HTERT RPE-1 (cell line): Measurements from ENCODE around the gene ATP2A2.

Source experiments
- in situ Hi-C: fragments of 300-500 bp; cut with MboI; formaldehyde crosslinking; loops from 4 replicates; pipeline ENCODE4 v1.14.3; 2020; ENCODE audit warnings: low sequenced_read_pairs

Gene ATP2A2

DNA sequence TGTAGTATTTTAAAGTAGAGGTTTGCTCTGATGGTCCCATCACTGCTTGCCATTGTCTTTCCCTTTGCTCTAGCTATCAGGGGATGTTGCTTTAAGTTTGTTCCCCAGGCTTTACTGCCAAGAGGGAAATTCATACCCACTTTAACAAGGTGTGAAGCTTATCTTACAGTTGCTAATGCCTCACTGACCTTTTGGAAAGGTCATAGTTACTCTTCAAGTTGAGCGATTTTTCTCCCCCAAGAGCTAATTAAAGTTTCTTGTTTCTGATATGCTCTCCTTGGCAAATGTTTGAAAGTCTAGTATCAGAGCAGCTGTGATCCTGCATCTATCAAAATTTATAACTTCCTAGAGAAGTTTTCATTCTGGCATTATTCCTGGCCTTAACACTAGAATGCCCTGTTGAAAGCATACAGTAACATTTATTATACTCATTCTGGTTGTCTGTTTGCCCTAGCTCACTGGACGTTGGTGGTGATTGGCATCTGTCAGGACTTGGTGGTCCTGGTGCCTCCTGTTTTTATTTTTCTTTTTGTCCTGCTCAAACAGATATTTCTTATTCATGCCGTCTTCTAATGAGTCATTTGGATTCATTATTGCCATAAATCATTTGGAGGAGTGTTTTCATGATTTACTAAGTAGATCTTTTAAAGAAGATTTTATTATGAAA is 8.1 kb downstream of the ATP2A2 start:
- in situ Hi-C loops: no loop called here

DNA sequence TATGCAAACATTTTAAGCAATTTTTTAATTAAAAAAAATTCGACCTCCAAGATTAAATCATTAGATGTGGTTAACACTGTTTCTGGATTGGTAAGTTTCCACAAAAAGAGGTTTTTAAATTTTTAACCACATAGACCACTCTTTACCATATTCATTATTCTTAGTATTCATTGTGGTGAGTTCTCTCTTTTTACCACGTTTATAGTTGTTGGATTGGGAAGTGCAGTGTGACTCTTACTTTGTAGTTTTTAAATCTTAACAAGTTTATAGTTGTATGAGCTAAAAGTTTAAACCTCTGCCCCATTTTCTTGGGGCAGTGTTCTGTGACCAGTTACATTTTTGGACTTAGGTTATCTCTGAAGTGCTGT is 8.6 kb downstream of the ATP2A2 start:
- in situ Hi-C loops: no loop called here

DNA sequence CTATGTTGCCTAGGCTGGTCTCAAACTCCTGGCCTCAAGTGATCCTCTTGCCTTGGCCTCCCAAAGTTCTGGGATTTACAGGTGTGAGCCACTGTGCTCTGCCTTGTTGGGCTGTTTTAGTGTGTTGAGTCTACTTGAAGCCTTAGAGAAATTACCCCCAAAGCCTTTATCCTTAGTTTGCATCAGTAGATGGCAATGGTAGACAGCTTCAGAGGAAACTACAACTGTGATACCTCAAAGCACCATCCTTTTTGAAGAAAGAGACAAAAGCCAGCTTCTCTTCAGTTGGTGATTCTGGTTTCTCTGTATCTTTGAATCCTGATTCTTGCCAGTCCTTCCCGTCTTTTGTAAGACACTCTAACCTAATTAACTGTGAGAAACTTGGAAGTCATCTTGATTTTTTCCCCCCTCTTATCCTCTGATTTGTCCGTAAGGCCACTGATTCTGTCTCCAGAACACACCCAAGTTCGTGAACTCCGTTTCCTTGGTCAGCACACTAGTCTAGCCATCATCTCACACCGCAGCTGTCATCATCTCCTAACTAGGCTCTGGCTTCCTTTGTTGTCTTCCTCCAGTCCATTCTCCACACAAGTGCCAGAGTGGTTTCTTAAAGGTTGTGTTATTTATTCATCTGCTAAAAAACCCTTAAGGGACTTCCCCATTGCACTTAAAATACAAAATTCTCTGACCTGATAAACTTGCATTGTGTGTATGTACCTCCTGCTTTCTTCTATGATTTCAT is 20.2 kb downstream of the ATP2A2 start:
- in situ Hi-C loops: no loop called here

DNA sequence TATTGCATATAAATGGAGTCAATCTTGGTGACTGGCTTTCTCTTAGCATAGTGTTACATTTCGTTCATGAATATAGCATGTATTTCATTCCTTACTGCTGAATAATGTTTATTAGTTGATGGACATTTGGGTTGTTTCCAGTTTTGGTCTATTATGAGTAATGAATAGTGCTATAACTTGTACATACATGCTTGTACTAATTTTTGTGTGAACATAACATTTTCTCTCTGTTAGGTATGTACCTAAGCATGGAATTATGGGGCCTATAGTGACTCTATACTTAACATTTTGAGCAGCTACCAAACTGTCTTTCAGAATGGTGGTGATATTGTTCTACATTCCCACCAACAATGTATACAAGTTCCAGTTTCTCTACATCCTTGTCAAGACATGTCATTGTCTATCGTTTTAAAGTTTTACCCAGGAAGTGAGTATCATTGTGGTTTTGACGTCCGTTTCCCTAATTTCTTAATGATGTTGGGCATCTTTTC is 23.1 kb downstream of the ATP2A2 start:
- in situ Hi-C loops: no loop called here

DNA sequence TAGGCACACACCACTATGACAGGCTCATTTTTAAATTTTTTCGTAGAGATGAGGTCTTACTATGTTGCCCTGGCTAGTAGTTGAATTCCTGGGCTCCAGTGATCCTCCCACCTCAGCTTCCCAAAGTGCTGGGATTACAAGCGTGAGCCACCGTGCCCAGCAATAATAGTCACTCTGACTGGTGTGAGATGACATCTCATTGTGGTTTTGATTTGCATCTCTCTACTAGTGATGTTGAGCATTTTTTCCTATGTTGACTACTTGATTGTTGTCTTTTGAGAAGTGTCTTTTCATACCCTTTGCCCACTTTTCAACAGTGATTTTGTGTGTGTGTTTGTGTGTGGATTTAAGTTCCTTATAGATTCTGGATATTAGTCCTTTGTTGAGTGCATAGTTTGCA is 26.3 kb downstream of the ATP2A2 start:
- in situ Hi-C loops: no loop called here

DNA sequence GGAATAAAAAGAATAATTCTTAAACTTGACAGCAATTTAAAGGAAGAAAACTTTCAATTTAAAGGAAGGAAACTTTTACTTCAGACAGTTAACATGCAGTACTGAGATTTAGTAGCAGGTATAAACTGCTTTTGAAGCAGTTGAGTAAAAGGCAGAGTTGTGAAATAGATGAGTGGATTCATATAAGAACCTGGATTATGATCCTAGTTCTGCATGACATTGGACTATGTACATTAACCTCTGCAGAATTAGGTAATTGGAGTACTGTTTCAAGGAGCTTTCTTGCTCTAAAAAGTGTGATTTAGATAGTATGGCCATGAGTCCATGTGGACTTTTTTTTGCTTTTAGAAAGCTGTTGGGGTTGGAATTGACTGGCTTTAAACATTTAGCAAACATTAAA is 29.7 kb downstream of the ATP2A2 start:
- in situ Hi-C loops: no loop called here

DNA sequence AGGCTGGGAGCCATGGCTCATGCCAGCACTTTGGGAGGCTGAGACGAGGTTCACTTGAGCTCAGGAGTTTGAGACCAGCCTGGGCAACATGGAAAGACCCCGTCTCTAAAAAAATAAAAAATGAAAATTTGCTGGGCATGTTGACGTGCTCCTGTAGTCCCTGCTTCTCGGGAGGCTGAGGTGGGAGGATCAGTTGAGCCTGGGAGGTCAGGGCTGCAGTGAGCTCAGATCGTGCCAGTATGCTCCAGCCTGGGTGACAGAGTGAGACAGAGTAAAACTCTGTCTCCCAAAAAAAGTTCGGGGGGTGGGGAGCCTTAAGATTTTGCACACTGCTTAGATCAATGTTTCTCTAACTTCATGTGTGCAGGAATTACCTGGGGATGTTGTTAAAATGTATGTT is 30.9 kb downstream of the ATP2A2 start:
- in situ Hi-C loops: no loop called here

DNA sequence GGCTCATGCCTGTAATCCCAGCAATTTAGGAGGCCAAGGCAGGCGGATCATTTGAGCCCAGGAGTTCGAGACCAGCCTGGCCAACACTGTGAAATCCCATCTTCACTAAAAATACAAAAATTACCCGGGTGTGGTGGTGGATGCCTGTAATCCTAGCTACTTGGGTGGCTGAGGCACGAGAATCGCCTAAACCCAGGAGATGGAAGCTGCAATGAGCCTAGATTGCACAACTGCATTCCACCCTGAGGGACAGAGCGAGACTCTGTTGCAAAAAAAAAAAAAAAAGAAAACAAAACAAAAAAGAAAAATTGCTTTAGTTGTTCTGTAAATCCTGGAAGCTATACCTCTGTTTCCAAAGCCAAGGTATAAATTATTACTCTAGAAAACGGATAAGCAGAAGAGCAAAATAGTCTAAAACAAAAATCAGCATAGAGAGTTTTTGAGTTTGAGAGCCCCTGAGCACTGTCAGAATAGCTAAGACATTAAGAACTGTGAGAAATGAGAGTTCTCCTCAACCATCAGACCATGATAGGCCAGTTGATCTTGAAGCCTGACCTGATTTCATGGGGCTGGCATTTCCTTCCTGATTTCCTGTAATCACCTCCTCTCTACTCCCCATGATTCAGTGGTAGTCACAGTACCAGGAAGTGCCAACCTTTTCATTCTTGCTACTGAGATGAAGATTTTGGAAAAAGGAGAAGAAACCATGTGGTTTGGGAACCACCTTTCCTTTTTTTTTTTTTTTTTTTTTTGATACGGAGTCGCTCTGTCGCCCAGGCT is 31.7 kb downstream of the ATP2A2 start:
- in situ Hi-C loops: no loop called here

DNA sequence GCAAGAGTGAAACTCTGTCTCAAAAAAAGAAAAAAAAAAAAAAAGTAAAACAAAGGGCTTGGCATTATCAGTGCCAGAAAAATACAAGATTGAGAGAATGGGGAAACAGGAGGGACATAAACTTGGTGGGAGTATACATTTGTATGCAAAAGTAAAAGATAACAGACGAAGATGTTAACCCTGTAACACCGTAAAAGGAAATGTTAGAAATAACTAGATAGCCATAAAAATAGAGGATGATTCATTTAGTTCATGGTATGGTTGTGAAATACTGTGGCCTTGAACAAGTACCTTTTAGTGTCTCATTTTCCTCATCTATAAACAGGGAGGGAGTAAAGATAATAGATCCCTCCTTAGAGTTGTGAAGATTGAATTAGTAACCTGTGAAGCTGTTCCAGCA is 33.3 kb downstream of the ATP2A2 start:
- in situ Hi-C loops: no loop called here

DNA sequence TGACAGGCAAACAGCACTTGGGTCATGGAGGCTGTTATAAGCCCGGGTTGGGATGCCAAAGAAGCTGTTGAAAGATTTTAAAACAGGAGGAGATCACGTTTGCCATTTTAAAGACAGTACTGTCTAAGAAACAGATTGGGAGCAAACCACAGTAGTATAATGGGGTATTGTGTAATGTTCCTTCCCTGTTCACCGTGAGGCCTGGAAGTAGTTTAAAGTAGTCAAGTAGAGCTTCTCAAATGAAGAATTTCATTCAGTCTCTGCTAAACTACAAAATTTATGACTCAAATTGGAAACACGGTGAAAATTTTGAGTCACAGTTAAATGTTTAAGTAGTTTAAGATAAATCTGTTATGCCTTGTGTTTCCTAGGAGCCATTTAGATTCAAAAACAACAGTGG is 35.8 kb downstream of the ATP2A2 start:
- in situ Hi-C loops: no loop called here

DNA sequence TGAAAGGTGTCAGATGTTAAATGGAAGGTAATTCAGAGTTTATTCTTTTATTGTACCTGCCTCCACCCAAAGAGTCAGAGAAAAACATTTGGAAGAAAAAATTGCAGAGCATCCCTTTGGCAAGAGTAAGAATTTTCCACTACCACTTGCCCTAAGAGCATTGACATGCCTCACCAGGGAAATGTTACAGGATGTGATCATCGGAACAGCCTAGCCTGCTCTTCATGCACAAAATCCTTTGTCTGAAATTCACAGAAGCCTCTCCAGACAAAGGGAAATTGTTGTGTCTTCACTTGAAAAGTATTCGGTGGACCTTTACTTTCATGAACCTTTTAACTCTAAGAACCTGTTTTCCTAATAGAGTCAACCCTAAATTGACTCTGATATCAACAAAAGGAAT is 36.9 kb downstream of the ATP2A2 start:
- in situ Hi-C loops: no loop called here

DNA sequence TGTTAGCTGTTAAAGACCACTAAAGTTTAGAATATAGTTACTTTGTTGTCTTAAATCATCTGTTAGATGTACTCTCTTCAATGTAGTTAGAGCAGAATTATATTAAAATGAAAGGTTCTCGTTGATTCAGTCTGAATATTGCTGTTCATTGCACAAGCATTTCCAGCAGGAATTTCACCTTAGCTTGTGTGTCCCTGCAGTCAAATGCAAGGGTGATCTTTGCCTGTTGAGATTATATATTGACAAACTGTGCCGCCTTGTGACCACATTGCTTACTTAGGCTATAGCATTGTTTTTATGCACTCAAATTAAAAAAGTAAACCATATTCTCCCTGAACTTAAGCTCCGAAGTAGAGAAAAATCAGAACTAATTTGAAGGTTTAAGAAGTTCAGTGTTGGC is 39.5 kb downstream of the ATP2A2 start:
- in situ Hi-C loops: no loop called here

DNA sequence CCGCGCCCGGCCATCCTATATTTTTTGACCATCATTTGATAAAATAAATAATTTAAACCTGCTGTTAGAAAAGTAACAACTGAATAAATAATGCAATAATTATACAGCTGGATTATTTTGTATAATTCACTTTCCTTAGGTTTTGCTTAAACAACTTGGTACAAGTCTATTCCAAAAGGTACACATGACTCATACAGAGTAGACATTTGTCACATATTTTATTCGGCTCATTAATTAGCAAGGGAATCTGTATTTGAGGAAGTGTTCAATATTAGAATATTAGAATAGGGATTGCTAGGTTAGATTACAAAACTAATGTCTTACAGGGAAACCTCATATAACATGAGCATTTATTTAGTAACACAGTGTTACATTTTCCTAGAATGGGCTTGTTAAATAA is 48.7 kb downstream of the ATP2A2 start:
- in situ Hi-C loops: no loop called here

DNA sequence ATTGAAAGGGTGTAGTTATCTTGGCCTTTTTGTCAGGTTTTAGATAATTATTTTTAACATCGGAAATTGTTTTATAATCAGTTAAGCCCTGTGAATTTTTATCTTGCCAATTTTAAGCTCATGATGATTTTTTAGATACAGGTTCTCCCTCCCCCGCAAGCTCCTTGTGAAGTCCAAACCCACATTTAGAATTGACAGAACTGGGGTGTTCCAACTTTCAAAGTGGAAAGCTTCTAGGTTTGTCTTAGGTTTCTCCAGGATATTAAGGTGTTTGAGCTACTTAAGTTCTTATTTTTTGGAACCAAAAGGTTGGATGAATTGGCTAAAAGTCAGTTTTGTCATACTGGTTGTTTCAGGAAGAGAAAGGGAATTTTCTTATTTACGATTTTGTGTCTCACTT is 49.1 kb downstream of the ATP2A2 start:
- in situ Hi-C loops: no loop called here

DNA sequence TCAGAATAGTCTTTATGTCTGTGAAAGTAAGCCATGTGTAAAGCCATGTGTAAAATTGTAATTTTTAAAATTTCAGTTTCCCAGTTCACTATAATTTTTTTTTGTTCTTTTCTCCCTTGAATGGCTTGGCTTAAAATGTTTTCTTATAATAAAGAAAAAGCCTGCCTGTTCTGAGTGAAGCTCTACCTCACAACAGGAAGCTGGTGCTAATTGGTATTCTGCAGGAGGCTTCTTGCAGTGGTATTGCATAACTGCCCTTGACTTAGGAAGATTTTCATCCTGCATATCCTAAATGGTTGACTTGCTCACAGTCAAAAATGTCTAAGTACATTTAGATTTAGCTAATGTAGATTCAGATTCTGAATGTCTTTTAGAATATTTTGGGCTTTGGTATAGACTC is 49.5 kb downstream of the ATP2A2 start:
- in situ Hi-C loops: no loop called here

DNA sequence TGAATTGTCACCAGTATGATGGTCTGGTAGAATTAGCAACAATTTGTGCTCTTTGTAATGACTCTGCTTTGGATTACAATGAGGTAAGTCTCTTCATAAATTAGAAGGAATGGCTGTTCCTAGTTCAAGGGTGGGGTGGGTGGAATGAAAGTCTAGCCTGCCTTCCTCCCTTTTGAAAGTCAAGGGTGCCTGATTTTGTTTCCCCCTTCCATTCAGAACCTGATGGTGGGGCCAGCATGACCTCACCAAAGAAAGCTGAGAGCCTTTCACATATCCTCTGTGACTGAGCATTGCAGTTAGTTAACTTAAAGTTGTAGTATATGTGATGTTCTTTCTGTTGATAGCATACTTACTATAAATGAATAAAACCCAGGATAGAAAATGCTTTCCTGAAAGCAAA is 52.2 kb downstream of the ATP2A2 start:
- in situ Hi-C loops: no loop called here

DNA sequence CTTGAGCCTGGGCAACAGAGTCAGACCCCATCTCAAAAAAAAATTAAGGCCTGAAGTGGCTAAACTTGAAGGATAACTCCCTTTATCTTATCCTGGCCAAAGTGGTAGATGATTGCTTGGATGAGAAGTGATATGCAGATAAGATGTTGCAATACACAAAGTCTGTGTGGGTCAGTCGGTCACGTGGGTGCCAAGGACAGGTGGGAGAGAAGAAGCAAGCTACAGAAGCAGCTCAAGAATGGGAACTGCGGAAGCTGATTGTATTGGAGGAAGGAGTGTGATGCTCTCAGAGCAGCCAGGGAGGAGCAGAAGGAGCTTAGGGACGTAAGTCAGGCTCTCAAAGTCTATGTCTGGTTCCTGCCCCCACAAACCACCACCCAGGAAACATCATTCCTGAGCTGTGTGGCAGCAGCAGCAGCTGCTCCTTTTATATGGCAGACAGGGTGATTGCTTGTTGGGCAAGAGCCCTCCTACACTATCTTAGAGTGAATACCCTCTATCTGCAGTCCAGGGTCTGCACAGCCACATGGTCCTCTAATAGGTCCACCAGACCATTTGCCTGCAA is 54.5 kb downstream of the ATP2A2 start:
- in situ Hi-C loops: no loop called here

DNA sequence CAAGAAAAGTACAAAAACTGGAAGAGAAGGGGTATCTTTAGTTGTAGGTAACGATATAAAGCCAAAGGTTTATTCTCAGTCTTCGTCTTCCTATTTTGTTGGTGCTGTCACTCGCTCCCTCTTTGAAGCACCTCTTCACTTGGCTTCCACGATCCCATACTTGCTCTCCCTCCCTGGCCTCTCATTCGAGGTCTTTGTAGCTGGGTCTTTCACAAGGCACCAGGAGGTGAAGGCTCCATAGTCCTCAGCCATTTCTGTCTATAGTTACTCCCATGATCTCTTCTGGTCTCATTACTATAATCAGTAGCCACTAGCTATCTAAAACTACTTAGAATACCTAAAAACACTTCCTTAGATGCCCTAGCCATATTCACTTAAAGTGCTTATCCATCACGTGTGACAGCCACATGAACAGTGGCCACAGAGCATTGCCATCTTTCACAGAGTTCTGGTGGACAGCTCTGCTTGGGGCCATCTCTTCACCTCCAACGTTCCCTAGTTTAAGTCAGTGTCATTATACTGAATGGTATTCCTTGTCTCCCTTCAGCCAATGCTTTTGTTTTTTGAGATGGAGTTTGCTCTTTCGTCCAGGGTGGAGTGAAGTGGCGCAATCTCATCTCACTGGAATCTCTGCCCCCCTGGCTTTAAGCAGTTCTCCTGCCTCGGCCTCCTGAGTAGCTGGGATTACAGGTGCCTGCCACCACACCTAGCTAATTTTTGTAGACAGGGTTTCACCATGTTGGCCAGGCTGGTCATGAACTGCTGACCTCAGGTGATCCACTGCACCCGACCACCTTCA is 57.1 kb downstream of the ATP2A2 start:
- in situ Hi-C loops: no loop called here

DNA sequence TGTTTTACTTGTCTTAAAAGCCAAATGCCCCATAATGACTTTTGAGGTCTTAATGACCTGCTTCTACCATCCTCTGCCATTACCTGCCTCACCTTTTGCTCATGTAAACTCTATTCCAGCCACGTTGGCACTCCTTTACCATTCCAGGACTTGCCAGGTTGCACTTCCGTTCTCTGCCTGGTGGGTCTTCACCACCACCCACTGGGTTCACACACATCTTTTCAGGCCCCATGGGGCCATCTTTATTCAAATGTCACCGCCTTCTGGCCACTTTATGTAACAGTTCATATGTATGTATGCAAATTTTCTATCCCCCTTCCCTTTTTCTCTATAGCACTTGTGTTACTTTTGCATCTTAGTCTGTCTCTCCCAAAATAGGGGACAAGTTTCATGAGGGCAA is 57.7 kb downstream of the ATP2A2 start:
- in situ Hi-C loops: no loop called here

DNA sequence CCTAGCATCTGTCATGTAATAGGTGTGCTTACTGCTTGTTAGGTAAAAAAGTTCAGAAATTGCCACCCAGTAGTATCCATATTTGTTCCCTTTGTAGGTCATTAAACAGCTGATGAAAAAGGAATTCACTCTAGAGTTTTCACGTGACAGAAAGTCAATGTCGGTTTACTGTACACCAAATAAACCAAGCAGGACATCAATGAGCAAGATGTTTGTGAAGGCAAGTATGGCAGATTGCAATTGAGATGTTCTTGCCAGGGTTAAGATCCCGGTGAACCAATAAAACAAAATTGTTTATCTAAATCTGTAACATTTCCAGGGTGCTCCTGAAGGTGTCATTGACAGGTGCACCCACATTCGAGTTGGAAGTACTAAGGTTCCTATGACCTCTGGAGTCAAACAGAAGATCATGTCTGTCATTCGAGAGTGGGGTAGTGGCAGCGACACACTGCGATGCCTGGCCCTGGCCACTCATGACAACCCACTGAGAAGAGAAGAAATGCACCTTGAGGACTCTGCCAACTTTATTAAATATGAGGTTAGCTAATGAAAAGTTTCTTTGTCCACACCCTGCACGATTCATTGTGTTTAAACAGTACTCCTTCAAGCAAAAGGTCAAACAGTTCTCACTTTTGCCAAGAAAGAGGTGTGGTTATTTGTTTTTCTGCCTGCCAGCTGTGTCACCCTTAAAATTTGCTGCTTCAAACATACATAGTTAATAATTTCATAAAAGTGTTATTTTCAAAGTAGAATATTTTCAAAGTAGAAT is 58.3 kb downstream of the ATP2A2 start:
- in situ Hi-C loops: no loop called here
